Vagina (tissue), 2 donors: Measurements from ENCODE around the gene LRRIQ1.

Experiments
- POLR2A ChIP-seq, 2 donors: fragments of 450-650 bp; IDR thresholded peaks; one replicate each; pipeline ENCODE4 v1.6.1; 2017; ENCODE audit warnings: antibody characterized with exemption in 2 of 2, mild to moderate bottlenecking in 2 of 2, moderate library complexity in 2 of 2
- POLR2AphosphoS5 ChIP-seq, 2 donors: sonication (generic); formaldehyde crosslinking; IDR thresholded peaks; one replicate each; pipeline ENCODE4 v1.9.0; 2017; ENCODE audit warnings: antibody characterized with exemption in 2 of 2, mild to moderate bottlenecking in 2 of 2, low read depth in 1 of 2; ENCODE audit not compliant: insufficient read depth in 1 of 2
- TF ChIP-seq, protein P1 (sequence below), 3 experiments: fragments of 450-650 bp in 2 of 3; fragments of 200-600 bp in 1 of 3; sonication (generic) in 1 of 3; IDR thresholded peaks; one replicate each; pipeline ENCODE4 v1.5.1; 2017 to 2019; ENCODE audit warnings: antibody characterized with exemption in 3 of 3, mild to moderate bottlenecking in 2 of 3, moderate library complexity in 2 of 3

DNA sequence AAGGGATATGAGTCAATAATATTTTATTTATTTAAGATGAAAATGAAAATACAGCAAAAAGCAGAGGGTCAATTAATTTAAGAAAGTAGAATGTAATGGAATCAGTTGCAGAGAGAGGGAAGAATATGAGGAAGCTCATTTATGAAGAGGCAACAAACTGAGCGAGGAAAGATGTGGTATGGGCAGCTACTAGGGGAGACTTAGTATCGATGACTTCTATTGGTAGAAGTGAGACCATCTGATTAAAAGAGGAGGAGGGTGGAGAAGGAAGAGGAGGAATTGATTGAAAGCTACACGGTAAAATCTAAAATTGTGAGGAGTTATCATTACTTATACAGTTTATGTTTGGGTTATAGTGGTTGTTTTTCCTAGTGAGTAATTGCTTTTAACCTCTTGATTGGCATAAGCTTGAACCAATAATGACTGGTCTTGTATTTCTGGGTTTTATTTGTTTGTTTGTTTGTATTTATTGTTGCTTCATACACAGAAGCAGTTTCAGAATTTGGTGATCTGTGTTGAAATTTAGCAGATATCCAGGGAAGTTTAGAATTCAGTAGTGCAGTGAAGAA, 121.0 kb downstream of the LRRIQ1 start:
- TF ChIP-seq, protein P1, sequence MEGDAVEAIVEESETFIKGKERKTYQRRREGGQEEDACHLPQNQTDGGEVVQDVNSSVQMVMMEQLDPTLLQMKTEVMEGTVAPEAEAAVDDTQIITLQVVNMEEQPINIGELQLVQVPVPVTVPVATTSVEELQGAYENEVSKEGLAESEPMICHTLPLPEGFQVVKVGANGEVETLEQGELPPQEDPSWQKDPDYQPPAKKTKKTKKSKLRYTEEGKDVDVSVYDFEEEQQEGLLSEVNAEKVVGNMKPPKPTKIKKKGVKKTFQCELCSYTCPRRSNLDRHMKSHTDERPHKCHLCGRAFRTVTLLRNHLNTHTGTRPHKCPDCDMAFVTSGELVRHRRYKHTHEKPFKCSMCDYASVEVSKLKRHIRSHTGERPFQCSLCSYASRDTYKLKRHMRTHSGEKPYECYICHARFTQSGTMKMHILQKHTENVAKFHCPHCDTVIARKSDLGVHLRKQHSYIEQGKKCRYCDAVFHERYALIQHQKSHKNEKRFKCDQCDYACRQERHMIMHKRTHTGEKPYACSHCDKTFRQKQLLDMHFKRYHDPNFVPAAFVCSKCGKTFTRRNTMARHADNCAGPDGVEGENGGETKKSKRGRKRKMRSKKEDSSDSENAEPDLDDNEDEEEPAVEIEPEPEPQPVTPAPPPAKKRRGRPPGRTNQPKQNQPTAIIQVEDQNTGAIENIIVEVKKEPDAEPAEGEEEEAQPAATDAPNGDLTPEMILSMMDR (IDR thresholded peaks at IDR 0.05): no peak
- no peak for TF ChIP-seq POLR2A (IDR thresholded peaks at IDR 0.05)
- no peak for TF ChIP-seq POLR2AphosphoS5 (IDR thresholded peaks at IDR 0.05; ENCODE audit: insufficient read depth in 1 of 2, low read depth in 1 of 2)
